ENCODE results near the gene SLU7.

The SLU7 gene

DNA sequence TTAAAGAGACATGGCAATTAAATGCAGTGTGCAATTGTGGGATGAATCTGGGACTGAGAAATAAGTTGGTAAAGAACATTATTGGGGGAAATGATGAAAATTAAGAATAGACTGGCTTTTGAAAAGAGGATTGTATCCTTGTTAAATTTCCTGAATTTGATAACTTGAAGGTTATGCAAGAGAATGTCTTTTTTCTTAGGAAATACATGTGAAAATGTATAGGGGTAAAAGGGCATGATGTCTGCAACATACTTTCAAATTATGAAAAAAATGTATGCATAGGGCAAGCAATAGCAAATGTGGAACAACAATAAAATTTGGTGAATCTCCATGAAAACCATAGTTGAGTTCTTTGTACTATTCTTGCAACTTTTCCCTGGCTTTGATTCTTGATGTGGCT, 26.9 kb upstream of the SLU7 start:
- Mint-ChIP-seq H3K9me3 (peaks cover 22% of the 10 kb centered on the region), H3K4me1 (no peaks in the 10 kb centered on the region), H3K27me3 (ENCODE audit: low read depth, poor library complexity) (peaks cover 5% of the 10 kb centered on the region), H3K4me3 (no peak overlapping the region), H3K36me3 (ENCODE audit: low read depth) (no peaks in the 10 kb centered on the region), H3K27ac (no peak overlapping the region)
- no peak for DNase-seq
- TF ChIP-seq, protein P1, sequence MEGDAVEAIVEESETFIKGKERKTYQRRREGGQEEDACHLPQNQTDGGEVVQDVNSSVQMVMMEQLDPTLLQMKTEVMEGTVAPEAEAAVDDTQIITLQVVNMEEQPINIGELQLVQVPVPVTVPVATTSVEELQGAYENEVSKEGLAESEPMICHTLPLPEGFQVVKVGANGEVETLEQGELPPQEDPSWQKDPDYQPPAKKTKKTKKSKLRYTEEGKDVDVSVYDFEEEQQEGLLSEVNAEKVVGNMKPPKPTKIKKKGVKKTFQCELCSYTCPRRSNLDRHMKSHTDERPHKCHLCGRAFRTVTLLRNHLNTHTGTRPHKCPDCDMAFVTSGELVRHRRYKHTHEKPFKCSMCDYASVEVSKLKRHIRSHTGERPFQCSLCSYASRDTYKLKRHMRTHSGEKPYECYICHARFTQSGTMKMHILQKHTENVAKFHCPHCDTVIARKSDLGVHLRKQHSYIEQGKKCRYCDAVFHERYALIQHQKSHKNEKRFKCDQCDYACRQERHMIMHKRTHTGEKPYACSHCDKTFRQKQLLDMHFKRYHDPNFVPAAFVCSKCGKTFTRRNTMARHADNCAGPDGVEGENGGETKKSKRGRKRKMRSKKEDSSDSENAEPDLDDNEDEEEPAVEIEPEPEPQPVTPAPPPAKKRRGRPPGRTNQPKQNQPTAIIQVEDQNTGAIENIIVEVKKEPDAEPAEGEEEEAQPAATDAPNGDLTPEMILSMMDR (IDR thresholded peaks at IDR 0.05) = no peak

DNA sequence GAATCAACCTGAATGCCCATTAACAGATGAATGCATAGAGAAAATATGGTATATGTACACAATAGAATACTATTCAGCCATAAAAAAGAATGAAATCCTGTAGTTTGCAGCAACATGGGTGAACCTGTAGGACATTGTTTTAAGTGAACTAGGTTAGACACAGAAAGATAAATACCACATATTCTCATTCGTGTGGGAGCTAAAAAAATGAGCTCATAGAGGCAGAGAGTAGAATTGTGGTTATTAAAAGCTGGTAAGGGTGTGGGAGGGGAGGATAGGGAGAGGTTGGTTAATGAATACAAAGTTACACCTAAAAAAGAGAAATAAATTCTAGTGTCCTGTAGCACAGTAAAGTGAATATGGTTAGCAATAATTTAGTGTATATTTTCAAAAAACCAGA, 26.3 kb upstream of the SLU7 start:
- peaks cover 22% of the 10 kb centered on the region for H3K9me3 Mint-ChIP-seq
- H3K27ac Mint-ChIP-seq = no peak overlapping the region
- H3K4me3 Mint-ChIP-seq = no peak overlapping the region
- no peaks in the 10 kb centered on the region for H3K36me3 Mint-ChIP-seq (ENCODE audit: low read depth)
- no peak for DNase-seq
- no peaks in the 10 kb centered on the region for H3K4me1 Mint-ChIP-seq
- peaks cover 4% of the 10 kb centered on the region for H3K27me3 Mint-ChIP-seq (ENCODE audit: low read depth, poor library complexity)
- TF ChIP-seq, protein P1 (IDR thresholded peaks at IDR 0.05) = no peak

DNA sequence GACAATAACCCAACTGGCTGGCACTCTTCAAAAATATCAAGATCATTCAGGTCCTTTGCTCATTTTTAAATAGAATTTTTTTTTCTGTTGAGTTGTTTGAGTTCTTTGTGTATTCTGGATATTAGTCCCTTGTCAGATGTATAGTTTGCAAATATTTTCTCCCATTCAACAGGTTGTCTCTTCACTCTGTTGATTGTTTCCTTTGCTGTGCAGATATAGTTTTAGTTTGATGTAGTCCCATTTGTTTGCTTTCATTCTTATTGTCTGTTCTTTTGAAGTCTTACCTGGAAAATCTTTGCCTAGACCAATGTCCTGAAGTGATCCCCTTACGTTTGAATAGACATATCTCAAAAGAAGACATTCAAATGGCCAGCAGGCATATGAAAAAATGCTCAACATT, 25.5 kb upstream of the SLU7 start:
- no peak for DNase-seq
- Mint-ChIP-seq H3K27ac (no peak overlapping the region), H3K4me3 (no peak overlapping the region), H3K4me1 (no peaks in the 10 kb centered on the region), H3K27me3 (ENCODE audit: low read depth, poor library complexity) (no peaks in the 10 kb centered on the region), H3K9me3 (peaks cover 17% of the 10 kb centered on the region), H3K36me3 (ENCODE audit: low read depth) (no peaks in the 10 kb centered on the region)
- TF ChIP-seq, protein P1 (IDR thresholded peaks at IDR 0.05) = no peak

DNA sequence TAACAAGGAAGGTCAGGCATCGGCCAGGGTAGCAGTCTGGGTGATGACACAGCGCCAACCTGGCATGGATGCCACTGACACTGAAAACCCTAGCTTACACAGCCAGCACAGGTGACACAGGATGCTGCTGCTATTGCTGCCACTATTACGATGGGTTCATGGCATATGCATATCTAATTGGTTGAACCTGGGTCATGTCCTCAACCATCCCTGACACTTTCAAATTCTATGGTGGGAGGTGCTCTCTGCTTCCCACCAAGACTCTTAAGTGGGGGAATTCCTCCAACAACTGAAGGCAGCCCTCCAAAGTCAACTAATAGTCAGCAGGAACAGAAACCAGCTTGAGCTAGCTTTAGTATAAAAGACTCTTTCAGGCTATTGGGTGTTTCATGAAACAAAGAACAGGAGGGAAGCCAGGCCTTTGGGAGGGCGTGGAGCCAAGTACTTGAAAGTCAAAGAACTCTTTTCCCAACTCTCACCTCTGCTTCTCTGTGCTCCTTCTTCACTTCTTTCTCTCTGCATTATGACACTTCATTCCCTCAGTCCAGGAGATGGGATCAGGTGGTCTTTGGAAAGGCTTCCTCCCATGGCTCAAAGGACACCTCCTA, 24.0 kb upstream of the SLU7 start:
- Mint-ChIP-seq H3K27me3 (ENCODE audit: low read depth, poor library complexity) (no peaks in the 10 kb centered on the region), H3K4me3 (no peak overlapping the region), H3K9me3 (peaks cover 5% of the 10 kb centered on the region), H3K4me1 (peaks cover 12% of the 10 kb centered on the region), H3K36me3 (ENCODE audit: low read depth) (no peaks in the 10 kb centered on the region), H3K27ac (no peak overlapping the region)
- no peak for DNase-seq
- TF ChIP-seq, protein P1 (IDR thresholded peaks at IDR 0.05) = no peak

DNA sequence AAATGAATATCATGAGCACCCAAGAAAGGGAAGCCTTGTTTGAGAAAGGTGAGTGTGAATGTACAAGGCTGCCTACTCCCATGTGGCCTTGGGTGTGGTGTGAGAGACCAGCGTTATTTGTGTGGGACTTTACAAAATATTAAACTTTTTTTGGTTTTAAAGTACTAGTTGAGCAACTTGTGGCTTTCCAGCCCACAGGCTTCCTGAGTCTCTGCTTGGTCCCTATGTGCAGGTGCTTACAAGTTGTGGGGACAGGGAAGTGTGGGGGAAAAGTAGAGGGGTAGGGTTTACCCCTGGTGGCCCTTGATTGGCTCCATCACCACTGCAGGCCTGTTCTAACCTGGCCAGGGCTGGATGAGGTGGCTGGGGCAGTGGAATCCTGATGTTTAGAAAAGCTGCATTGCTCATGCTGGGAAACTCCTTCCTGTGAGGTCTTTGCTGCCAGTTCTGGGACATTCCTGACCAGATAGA, 22.5 kb upstream of the SLU7 start:
- TF ChIP-seq, protein P1 (IDR thresholded peaks at IDR 0.05) = no peak
- no peak for DNase-seq
- Mint-ChIP-seq H3K9me3 (no peaks in the 10 kb centered on the region), H3K36me3 (ENCODE audit: low read depth) (no peaks in the 10 kb centered on the region), H3K4me3 (no peak overlapping the region), H3K27me3 (ENCODE audit: low read depth, poor library complexity) (no peaks in the 10 kb centered on the region), H3K4me1 (peaks cover 19% of the 10 kb centered on the region), H3K27ac (no peak overlapping the region)

DNA sequence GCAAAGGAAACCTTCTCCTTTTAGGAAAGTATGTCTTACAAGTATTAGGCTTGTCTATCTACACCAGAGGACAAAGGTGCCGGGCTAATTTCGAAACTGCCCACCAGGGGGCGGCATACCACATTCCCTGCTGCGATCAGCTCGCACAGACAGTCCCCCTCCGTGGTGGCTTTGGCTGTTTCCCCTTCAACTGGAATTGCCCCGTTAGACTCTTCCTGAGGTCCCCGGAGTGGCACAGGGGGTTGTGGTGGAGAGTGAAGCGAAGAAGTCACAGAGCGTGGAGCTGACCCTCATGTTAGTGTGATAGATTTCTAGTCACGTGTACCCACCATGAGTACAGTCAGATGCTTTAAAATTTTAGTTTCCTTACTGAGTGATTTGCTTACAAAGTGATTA, 20.3 kb upstream of the SLU7 start:
- Mint-ChIP-seq H3K4me1 (peaks cover 37% of the 10 kb centered on the region), H3K9me3 (no peaks in the 10 kb centered on the region), H3K4me3 (peak overlapping the region; percentile 78), H3K27me3 (ENCODE audit: low read depth, poor library complexity) (no peaks in the 10 kb centered on the region), H3K36me3 (ENCODE audit: low read depth) (no peaks in the 10 kb centered on the region), H3K27ac (no peak overlapping the region)
- peak; percentile 93 for DNase-seq
- TF ChIP-seq, protein P1 (IDR thresholded peaks at IDR 0.05) = peak; percentile 96

Measured in nephron progenitor cell (in vitro differentiated cells).